OCI-LY1 (cell line): ENCODE results near the gene CELSR1.

Experiments used
- H2AFZ ChIP-seq: fragments of 200-600 bp; sonication (generic), shearing (Covaris generic); 2 replicates; pipeline ENCODE4 v1.6.0; 2014; ENCODE audit warnings: antibody characterized with exemption, mild to moderate bottlenecking, low read length
- H3F3A ChIP-seq: fragments of 200-600 bp; sonication (generic), shearing (Covaris generic); 2 replicates; pipeline ENCODE4 v1.6.0; 2014; ENCODE audit warnings: mild to moderate bottlenecking, antibody characterized with exemption, low read length, moderate library complexity; ENCODE audit not compliant: insufficient read depth
- H3K27ac ChIP-seq: fragments of 200-600 bp; sonication (generic); 2 replicates; pipeline ENCODE4 v1.5.1; 2014; ENCODE audit warnings: low read length, mixed run types, mild to moderate bottlenecking, low read depth; ENCODE audit not compliant: poor library complexity, severe bottlenecking
- H3K27me3 ChIP-seq: fragments of 200-600 bp; sonication (generic); 2 replicates; pipeline ENCODE4 v1.6.0; 2014; ENCODE audit warnings: antibody characterized with exemption, mild to moderate bottlenecking, low read length, moderate library complexity; ENCODE audit not compliant: insufficient read depth
- H3K36me3 ChIP-seq: fragments of 200-600 bp; sonication (generic); 2 replicates; pipeline ENCODE4 v1.6.1; 2014; ENCODE audit warnings: mild to moderate bottlenecking, antibody characterized with exemption, low read length, moderate library complexity, mixed read lengths; ENCODE audit not compliant: insufficient read depth
- H3K4me1 ChIP-seq: fragments of 200-600 bp; sonication (generic); 2 replicates; pipeline ENCODE4 v1.5.1; 2014; ENCODE audit warnings: mild to moderate bottlenecking, low read length, moderate library complexity; ENCODE audit not compliant: insufficient read depth, severe bottlenecking
- H3K4me2 ChIP-seq: fragments of 200-600 bp; sonication (generic), shearing (Covaris generic); 2 replicates; pipeline ENCODE4 v1.6.1; 2014; ENCODE audit warnings: low read length
- H3K4me3 ChIP-seq: fragments of 200-600 bp; sonication (generic); 2 replicates; pipeline ENCODE4 v1.5.1; 2014; ENCODE audit warnings: low read length, low read depth, mild to moderate bottlenecking, mixed read lengths; ENCODE audit not compliant: poor library complexity, severe bottlenecking
- H3K79me2 ChIP-seq: fragments of 200-600 bp; shearing (Covaris generic); 2 replicates; pipeline ENCODE4 v1.6.1; 2016; ENCODE audit warnings: mixed run types, low read length, mixed read lengths; ENCODE audit not compliant: insufficient read depth
- H3K9ac ChIP-seq: fragments of 200-600 bp; sonication (generic), shearing (Covaris generic); 2 replicates; pipeline ENCODE4 v1.6.1; 2014; ENCODE audit warnings: mild to moderate bottlenecking, low read length, mixed read lengths
- H3K9me2 ChIP-seq: fragments of 200-600 bp; sonication (generic), shearing (Covaris generic); 2 replicates; pipeline ENCODE4 v1.6.1; 2014; ENCODE audit warnings: low read depth, mild to moderate bottlenecking, low read length, mixed read lengths
- H3K9me3 ChIP-seq: fragments of 200-600 bp; shearing (Covaris generic); 2 replicates; pipeline ENCODE4 v1.6.1; 2014; ENCODE audit warnings: low read length, mixed read lengths
- H4K20me1 ChIP-seq: fragments of 200-600 bp; sonication (generic), shearing (Covaris generic); 2 replicates; pipeline ENCODE4 v1.6.0; 2016; ENCODE audit warnings: mild to moderate bottlenecking, low read length; ENCODE audit not compliant: insufficient read depth
- CTCF ChIP-seq: fragments of 200-600 bp; sonication (generic), shearing (Covaris generic); IDR thresholded peaks from 2 replicates; pipeline ENCODE4 v1.5.1; 2017; ENCODE audit warnings: mild to moderate bottlenecking, antibody characterized with exemption, low read length, moderate library complexity, mixed read lengths
- EZH2 ChIP-seq: fragments of 200-600 bp; sonication (generic), shearing (Covaris generic); IDR thresholded peaks from 2 replicates; pipeline ENCODE4 v1.8.0; 2017; ENCODE audit warnings: borderline replicate concordance, mixed run types, mild to moderate bottlenecking, antibody characterized with exemption, low read length, moderate library complexity, mixed read lengths

CELSR1 gene

GRCh38 chr22:46415776-46416519 lies 121.5 kb downstream of the CELSR1 start:
- Histone ChIP-seq H2AFZ (no peak overlapping the region), H3F3A (no peaks in the 10 kb centered on the region), H3K4me2 (no peak overlapping the region), H3K79me2 (no peaks in the 10 kb centered on the region), H3K36me3 (no peaks in the 10 kb centered on the region; the same call in 1 of the 2 replicates), H3K27ac (no peak overlapping the region), H3K9me2 (no peaks in the 10 kb centered on the region), H4K20me1 (no peaks in the 10 kb centered on the region), H3K4me3 (no peak overlapping the region), H3K27me3 (no peaks in the 10 kb centered on the region), H3K4me1 (peaks cover 3% of the 10 kb centered on the region), H3K9me3 (no peaks in the 10 kb centered on the region), H3K9ac (no peak overlapping the region)
- no peak for TF ChIP-seq CTCF
- TF ChIP-seq EZH2: no peak

- no peaks in the 10 kb centered on the region for H4K20me1 ChIP-seq
- TF ChIP-seq EZH2 (no peak), CTCF (no peak)
- H3K4me2 ChIP-seq: no peak overlapping the region
- H3F3A ChIP-seq: no peaks in the 10 kb centered on the region
- H3K4me3 ChIP-seq: no peak overlapping the region
- no peak overlapping the region for H3K27ac ChIP-seq
- no peaks in the 10 kb centered on the region for H3K9me2 ChIP-seq
- H3K36me3 ChIP-seq: no peaks in the 10 kb centered on the region; the same call in 1 of the 2 replicates
- H3K79me2 ChIP-seq: no peaks in the 10 kb centered on the region
- no peak overlapping the region for H2AFZ ChIP-seq
- H3K4me1 ChIP-seq: no peaks in the 10 kb centered on the region
- H3K9me3 ChIP-seq: no peaks in the 10 kb centered on the region
- no peaks in the 10 kb centered on the region for H3K27me3 ChIP-seq
- H3K9ac ChIP-seq: no peak overlapping the region
These were observed 122.7 kb downstream of the CELSR1 start for GRCh38 chr22:46414704-46415103.

- no peaks in the 10 kb centered on the region; the same call in 1 of the 2 replicates for H3K36me3 ChIP-seq
- no peaks in the 10 kb centered on the region for H3K27me3 ChIP-seq
- H3K4me1 ChIP-seq: no peaks in the 10 kb centered on the region
- H4K20me1 ChIP-seq: no peaks in the 10 kb centered on the region
- H3K9me2 ChIP-seq: no peaks in the 10 kb centered on the region
- no peak for TF ChIP-seq CTCF
- TF ChIP-seq EZH2: no peak
- no peak overlapping the region for H2AFZ ChIP-seq
- no peak overlapping the region for H3K9ac ChIP-seq
- no peak overlapping the region for H3K27ac ChIP-seq
- no peaks in the 10 kb centered on the region for H3F3A ChIP-seq
- no peak overlapping the region for H3K4me3 ChIP-seq
- no peak overlapping the region for H3K4me2 ChIP-seq
- no peaks in the 10 kb centered on the region for H3K9me3 ChIP-seq
- H3K79me2 ChIP-seq: no peaks in the 10 kb centered on the region
These were observed 123.6 kb downstream of the CELSR1 start for GRCh38 chr22:46413725-46414379.
